Activated T-cell treated with anti-CD3 and anti-CD28 coated beads, Interleukin-2, amount 50 U/mL, for 72 hours (primary cell): ENCODE measurements around the gene PER1. TPM values are rescaled to one million over a fixed set of nuclear protein-coding genes. Genes with fewer than 3 reads are reported as not detected.

Experiments
- ATAC-seq, 2 donors: fragments of 150-1000 bp; cut with Tn5 transposase; replicated peaks in 1 of 2; 2 replicates each; pipeline ENCODE4 v1.10.0; 2021; ENCODE audit warnings: moderate library complexity in 2 of 2, mild to moderate bottlenecking in 1 of 2
- DNase-seq, 2 donors: peaks; one replicate each; pipeline ENCODE4 v3.0.0; 2021 to 2022; ENCODE audit warnings: mixed read lengths in 1 of 2
- H3K27ac Mint-ChIP-seq: one replicate; pipeline ENCODE4 v1.8.0; 2022; ENCODE audit warnings: mild to moderate bottlenecking, moderate library complexity, mixed read lengths
- H3K27me3 Mint-ChIP-seq: one replicate; pipeline ENCODE4 v1.8.0; 2022; ENCODE audit warnings: low read depth, mixed read lengths
- H3K36me3 Mint-ChIP-seq, 2 donors: one replicate each; pipeline ENCODE4 v1.8.0; 2022; ENCODE audit warnings: mixed read lengths in 2 of 2, mild to moderate bottlenecking in 1 of 2; ENCODE audit not compliant: insufficient read depth in 2 of 2
- H3K4me1 Mint-ChIP-seq: one replicate; pipeline ENCODE4 v1.8.0; 2022; ENCODE audit warnings: low read depth, mixed read lengths
- H3K4me3 Mint-ChIP-seq, 2 donors: one replicate each; pipeline ENCODE4 v1.8.0; 2022; ENCODE audit warnings: mild to moderate bottlenecking in 2 of 2, mixed read lengths in 2 of 2, moderate library complexity in 2 of 2
- H3K9me3 Mint-ChIP-seq, 2 donors: one replicate each; pipeline ENCODE4 v1.8.0; 2022; ENCODE audit warnings: mixed read lengths in 2 of 2
- total RNA-seq, 2 donors: library from RNA; stranded (reverse); gene quantifications; one replicate each; pipeline ENCODE4 v1.2.3, GENCODE V29; 2022

PER1 gene
- total RNA-seq, 2 donors from 2014 or later = 58.2 to 78.5 TPM

- H3K27ac Mint-ChIP-seq = peak overlapping the region; percentile 95
- H3K4me1 Mint-ChIP-seq = peaks cover 64% of the 10 kb centered on the region
- ATAC-seq (peak; percentile 14 to 17), DNase-seq (peak in 1 of 2 donors; percentile 47)
- no peaks in the 10 kb centered on the region for H3K27me3 Mint-ChIP-seq
- H3K36me3 Mint-ChIP-seq = peaks cover 3 to 18% of the 10 kb centered on the region in 2 donors
- peak overlapping the region; percentile 87 to 90 for H3K4me3 Mint-ChIP-seq
- no peaks in the 10 kb centered on the region for H3K9me3 Mint-ChIP-seq
These were observed 11.1 kb upstream of the PER1 start for GRCh38 chr17:8162997-8163977.

- DNase-seq = peak; percentile 88 to 92
- peak within 1 kb of the TSS; percentile 95 for H3K27ac Mint-ChIP-seq
- no peaks in the 10 kb centered on the region for H3K27me3 Mint-ChIP-seq
- peak; percentile 69 to 72 for ATAC-seq
- H3K4me3 Mint-ChIP-seq = peak within 1 kb of the TSS; percentile 88 to 90
- peaks cover 3 to 22% of the 10 kb centered on the region in 2 donors for H3K36me3 Mint-ChIP-seq
- peaks cover 65% of the 10 kb centered on the region for H3K4me1 Mint-ChIP-seq
- H3K9me3 Mint-ChIP-seq = no peaks in the 10 kb centered on the region
These were observed 10.2 kb upstream of the PER1 start, which contains the start of gene VAMP2 for GRCh38 chr17:8162233-8162996. Gene VAMP2 (minus strand): TSS chr17:8162948. CDS start chr17:8162879, 69 bp downstream.

- H3K27me3 Mint-ChIP-seq = no peaks in the 10 kb centered on the region
- H3K4me1 Mint-ChIP-seq = peaks cover 62% of the 10 kb centered on the region
- H3K9me3 Mint-ChIP-seq = no peaks in the 10 kb centered on the region
- no peak for ATAC-seq
- H3K36me3 Mint-ChIP-seq = peaks cover 3 to 22% of the 10 kb centered on the region in 2 donors
- DNase-seq = no peak
- peak overlapping the region; percentile 88 to 90 for H3K4me3 Mint-ChIP-seq
- peak overlapping the region; percentile 89 for H3K27ac Mint-ChIP-seq
These were observed 9.4 kb upstream of the PER1 start for GRCh38 chr17:8161289-8162232.

GRCh38 chr17:8160741-8161221 lies 8.6 kb upstream of the PER1 start:
- peaks cover 61% of the 10 kb centered on the region for H3K4me1 Mint-ChIP-seq
- peaks cover 3 to 22% of the 10 kb centered on the region in 2 donors for H3K36me3 Mint-ChIP-seq
- no peaks in the 10 kb centered on the region for H3K9me3 Mint-ChIP-seq
- H3K27me3 Mint-ChIP-seq = no peaks in the 10 kb centered on the region
- H3K27ac Mint-ChIP-seq = peak overlapping the region; percentile 89
- ATAC-seq = no peak
- peak overlapping the region; percentile 88 to 90 for H3K4me3 Mint-ChIP-seq
- no peak for DNase-seq

- Mint-ChIP-seq H3K27me3 (no peaks in the 10 kb centered on the region), H3K27ac (peak overlapping the region; percentile 27), H3K9me3 (no peaks in the 10 kb centered on the region), H3K4me1 (peaks cover 60% of the 10 kb centered on the region), H3K4me3 (peak overlapping the region; percentile 11 to 88), H3K36me3 (peaks cover 3 to 22% of the 10 kb centered on the region in 2 donors)
- ATAC-seq (no peak), DNase-seq (no peak)
These were observed 8.0 kb upstream of the PER1 start for GRCh38 chr17:8160224-8160577.

- H3K27me3 Mint-ChIP-seq = no peaks in the 10 kb centered on the region
- peaks cover 3 to 22% of the 10 kb centered on the region in 2 donors for H3K36me3 Mint-ChIP-seq
- H3K27ac Mint-ChIP-seq = peak overlapping the region; percentile 27
- ATAC-seq (no peak), DNase-seq (no peak)
- peak overlapping the region; percentile 36 to 56 for H3K4me3 Mint-ChIP-seq
- peaks cover 55% of the 10 kb centered on the region for H3K4me1 Mint-ChIP-seq
- no peaks in the 10 kb centered on the region for H3K9me3 Mint-ChIP-seq
These were observed 7.4 kb upstream of the PER1 start for GRCh38 chr17:8159459-8160223.

GRCh38 chr17:8159032-8159400 lies 6.8 kb upstream of the PER1 start:
- peaks cover 3 to 22% of the 10 kb centered on the region in 2 donors for H3K36me3 Mint-ChIP-seq
- no peaks in the 10 kb centered on the region for H3K27me3 Mint-ChIP-seq
- DNase-seq (no peak), ATAC-seq (no peak)
- H3K9me3 Mint-ChIP-seq = no peaks in the 10 kb centered on the region
- H3K4me1 Mint-ChIP-seq = peaks cover 49% of the 10 kb centered on the region
- H3K27ac Mint-ChIP-seq = peak overlapping the region; percentile 55
- peak overlapping the region; percentile 62 to 64 for H3K4me3 Mint-ChIP-seq

- ATAC-seq (no peak), DNase-seq (peak; percentile 90 to 92)
- Mint-ChIP-seq H3K4me3 (peak overlapping the region; percentile 62 to 64), H3K9me3 (no peaks in the 10 kb centered on the region), H3K4me1 (peaks cover 43% of the 10 kb centered on the region), H3K36me3 (peaks cover 3 to 22% of the 10 kb centered on the region in 2 donors), H3K27me3 (no peaks in the 10 kb centered on the region), H3K27ac (peak overlapping the region; percentile 55)
These were observed 6.2 kb upstream of the PER1 start for GRCh38 chr17:8158267-8159031.

GRCh38 chr17:8156246-8156992 lies 4.2 kb upstream of the PER1 start:
- DNase-seq (peak; percentile 100), ATAC-seq (peak; percentile 81 to 84)
- H3K36me3 Mint-ChIP-seq = peaks cover 3 to 20% of the 10 kb centered on the region in 2 donors
- H3K9me3 Mint-ChIP-seq = no peaks in the 10 kb centered on the region
- no peak overlapping the region for H3K4me3 Mint-ChIP-seq
- peaks cover 38% of the 10 kb centered on the region for H3K4me1 Mint-ChIP-seq
- H3K27me3 Mint-ChIP-seq = no peaks in the 10 kb centered on the region
- H3K27ac Mint-ChIP-seq = no peak overlapping the region

- no peak for ATAC-seq
- Mint-ChIP-seq H3K4me1 (peaks cover 35% of the 10 kb centered on the region), H3K27me3 (no peaks in the 10 kb centered on the region), H3K36me3 (peaks cover 3 to 18% of the 10 kb centered on the region in 2 donors), H3K27ac (no peak overlapping the region), H3K9me3 (no peaks in the 10 kb centered on the region), H3K4me3 (no peak overlapping the region)
- DNase-seq = no peak
These were observed 3.7 kb upstream of the PER1 start for GRCh38 chr17:8155996-8156245.
